GM21825 (cell line): ENCODE results near the gene FOXP4.

Experiments used
- ATAC-seq: cut with Tn5 transposase; IDR thresholded peaks from one replicate; pipeline ENCODE4 v1.9.1; 2021; ENCODE audit warnings: mild to moderate bottlenecking, moderate library complexity; ENCODE audit not compliant: unreplicated experiment

Gene FOXP4, protein sequence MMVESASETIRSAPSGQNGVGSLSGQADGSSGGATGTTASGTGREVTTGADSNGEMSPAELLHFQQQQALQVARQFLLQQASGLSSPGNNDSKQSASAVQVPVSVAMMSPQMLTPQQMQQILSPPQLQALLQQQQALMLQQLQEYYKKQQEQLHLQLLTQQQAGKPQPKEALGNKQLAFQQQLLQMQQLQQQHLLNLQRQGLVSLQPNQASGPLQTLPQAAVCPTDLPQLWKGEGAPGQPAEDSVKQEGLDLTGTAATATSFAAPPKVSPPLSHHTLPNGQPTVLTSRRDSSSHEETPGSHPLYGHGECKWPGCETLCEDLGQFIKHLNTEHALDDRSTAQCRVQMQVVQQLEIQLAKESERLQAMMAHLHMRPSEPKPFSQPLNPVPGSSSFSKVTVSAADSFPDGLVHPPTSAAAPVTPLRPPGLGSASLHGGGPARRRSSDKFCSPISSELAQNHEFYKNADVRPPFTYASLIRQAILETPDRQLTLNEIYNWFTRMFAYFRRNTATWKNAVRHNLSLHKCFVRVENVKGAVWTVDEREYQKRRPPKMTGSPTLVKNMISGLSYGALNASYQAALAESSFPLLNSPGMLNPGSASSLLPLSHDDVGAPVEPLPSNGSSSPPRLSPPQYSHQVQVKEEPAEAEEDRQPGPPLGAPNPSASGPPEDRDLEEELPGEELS

DNA sequence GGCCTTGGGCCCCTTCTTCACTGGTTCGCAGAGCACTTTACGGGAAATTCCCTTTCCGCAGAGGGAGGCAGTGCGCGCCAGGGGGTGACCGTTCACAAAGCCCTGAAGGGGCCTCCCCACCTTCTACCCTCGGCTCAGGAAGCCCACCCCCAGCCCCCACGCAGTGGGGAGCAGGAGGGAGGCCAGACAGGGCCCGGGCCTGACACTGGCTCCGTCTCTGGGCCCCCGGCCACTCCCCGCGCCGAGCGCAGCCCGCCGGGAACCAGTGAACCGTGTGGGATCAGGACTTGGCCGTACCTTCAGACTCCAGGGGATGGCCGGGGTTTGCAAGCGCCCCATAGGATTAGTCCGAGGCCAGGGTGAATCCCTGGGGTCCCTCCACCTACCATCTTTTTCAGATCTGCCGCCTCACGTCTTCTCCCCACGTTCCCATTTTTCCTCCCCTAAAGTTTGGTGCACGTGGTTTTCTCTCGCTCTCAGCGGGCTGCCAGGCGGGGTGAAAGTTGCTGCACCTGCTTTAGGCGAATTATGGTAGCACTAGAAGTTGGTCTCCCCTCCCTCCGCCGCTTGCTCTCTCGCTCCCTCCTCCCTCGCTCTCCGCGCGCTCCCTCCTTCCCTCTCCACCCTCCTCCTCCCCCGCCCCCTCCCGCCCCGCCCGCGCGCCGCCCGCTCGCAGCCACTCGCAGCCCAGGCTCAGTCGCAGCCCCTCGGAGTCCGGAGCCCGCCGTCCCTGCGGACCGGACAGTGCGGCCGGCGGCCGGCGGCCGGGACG lies at the start of gene FOXP4:
FOXP4 (plus strand) TSS at position 679 of the 772 bp plus-strand sequence. CDS start 19,380 bp downstream, outside the sequence.
- ATAC-seq = peak; percentile 66

DNA sequence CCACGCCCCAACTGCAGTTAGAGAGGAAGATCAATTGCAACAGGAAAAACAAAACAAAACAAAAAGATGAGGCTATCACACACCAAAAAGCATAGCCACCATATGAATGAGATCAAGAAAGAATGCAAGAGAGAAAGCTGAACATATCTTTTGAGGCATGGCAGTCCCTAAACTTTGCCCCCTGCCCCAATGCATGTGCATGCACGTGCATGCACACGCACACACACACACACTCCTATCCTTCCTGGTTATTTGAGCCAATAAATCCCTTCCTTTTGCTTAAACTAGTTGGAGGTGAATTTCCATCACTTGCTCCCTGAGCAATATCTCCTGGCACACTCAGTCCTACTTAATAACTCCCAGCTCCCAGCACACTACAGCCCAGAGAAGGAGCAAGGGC lies 48.6 kb upstream of the FOXP4 start:
- ATAC-seq = no peak

DNA sequence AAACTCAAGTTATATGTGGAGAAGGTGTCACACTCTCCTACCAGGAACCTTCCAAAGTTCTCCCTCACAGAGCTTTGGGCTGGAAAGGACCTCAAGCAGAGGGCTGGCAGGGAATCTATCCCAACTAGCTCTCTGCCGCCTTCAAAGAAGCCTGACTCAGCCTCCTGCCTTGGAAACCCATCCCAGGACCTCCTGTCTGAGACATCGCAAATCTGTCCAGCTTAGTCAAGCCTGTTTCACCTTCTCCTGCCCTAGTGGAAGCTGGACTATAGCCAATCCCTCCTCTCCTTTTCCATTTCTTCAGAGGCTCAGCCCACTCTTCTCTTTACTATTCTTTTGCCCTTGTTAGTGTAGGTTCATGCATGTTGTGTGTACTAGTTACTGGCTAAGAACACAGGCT lies 48.2 kb upstream of the FOXP4 start:
- ATAC-seq = no peak

DNA sequence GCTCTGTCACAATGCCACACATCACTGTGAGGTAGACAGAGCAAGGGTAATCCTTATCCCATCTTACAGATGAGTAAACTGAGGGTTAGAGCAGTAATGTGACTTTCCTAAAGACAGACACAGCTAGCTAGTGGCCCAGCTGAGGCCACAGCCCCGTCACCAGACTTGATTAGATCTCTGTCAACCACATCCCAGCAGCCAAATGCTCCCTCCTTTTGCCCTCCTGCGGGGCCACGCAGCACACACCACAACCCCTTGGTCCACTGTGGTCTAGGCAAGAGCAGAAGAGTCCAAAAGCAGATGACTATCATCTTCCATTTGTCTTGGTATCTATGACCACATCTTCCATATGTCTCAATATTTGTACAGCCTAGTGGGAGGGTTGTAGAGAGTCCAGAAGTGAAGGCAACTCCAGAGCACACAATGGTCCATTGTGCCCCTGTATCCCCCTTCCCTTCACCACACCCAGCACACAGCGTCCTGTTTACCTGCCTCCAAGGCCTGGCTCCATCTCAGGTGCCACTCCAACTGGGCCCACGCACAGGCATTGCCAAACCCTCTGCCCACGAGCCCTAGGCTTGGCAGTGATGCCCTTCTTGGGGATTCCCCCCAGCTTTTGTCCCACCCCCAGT lies 47.1 kb upstream of the FOXP4 start:
- no peak for ATAC-seq

DNA sequence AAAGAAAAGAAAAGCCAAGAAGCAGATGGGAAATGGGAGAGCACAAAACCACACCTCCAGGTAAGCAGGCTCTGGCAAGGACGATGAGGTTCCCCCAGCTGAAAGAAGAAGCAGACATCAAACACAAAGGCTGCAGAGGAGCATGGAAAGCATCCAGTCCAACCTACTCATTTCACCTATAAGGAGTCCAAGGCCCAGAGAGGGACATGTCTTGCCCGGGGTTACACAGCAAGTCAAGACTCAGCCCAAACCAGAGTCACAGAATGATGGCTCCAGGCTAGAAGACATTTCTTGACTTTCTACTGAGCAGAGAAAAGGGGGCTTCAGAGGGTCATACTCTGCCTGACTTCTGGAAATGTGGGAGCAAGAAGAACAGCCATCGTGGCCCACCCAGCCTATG lies 45.6 kb upstream of the FOXP4 start:
- no peak for ATAC-seq

DNA sequence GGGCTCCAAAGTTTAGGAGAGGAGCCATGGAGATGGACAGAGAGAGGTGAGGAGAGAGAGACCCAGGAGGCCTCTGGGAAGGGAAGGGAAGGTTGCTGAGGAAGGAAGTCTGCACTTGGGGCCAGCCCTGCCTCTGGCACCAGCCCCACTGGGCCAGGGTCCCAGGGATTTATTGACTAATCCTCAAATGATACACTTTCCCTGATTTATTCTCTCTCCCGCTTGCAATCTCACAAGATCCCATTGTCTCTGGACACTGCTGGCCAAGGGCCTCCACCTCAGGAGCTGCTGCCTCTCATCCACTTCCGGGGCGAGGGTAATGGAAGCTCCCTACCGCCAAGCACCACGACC lies 43.6 kb upstream of the FOXP4 start:
- no peak for ATAC-seq

DNA sequence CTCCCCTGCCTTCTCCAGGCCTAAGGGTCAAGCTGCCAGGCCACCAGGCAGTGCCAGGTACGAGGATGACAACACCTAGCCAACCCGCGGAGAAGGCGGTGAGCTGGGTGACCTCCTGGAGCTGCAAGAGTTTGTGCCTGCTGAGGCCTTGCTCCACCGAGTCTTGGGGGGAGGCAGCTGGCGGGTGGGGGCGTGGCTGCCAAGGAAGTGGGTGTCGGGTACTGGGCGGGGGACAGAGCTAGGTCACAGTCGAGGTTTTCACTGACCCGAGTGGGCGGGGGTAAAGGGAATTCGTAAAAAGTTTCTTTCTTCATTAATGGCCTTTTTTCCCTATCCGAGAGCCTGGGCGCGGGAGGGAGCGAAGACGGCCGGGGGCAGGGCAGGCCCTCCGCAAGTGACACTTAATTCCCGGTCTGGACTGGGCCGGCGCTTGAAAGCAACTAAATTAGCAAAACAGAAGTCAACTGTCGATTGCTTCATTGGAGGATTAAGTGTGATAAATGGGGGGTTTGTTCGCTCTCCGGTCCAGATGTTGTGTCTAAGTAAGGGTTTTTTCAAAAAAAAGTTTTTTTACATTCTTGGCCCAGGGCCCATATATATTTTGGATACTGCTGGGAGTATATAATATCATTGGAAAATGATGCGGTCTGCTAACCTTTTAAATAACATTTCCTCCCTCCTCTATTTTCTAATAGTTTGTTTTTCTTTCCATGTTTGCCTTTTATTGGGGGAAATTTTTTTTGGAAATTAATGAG lies 43.1 kb upstream of the FOXP4 start:
- ATAC-seq = no peak

DNA sequence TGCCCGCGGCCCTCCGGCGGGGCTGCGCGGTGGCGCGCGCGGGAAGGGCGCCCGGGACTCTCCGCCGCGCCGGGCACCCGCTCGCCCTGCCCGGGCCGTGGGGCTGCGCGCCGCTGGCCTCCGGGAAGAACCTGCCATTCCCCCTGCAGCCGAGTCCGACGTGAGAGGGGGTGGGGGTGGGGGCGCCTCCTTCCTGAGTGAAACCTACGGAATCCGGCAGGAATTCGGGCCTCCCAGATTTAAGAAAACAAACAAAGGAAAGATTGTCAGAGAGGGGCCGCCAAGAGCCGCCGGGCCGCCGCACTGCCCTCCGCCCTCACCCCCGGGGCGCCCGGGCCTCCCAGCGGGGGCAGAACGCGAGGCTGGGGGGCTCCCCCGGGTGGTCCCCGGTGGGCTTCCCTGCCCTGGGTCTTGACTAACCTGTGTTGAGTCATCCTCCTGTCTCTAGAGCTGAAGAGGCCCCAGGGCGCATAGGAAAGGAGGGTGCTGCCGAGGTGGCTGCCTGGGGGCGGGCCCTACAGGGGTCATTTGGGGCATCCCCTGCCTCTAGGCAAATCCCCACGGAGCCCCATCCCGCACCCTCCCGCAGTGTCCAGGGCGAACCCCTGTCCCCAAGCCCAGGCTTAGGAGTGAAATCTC lies 42.2 kb upstream of the FOXP4 start:
- peak; percentile 47 for ATAC-seq

DNA sequence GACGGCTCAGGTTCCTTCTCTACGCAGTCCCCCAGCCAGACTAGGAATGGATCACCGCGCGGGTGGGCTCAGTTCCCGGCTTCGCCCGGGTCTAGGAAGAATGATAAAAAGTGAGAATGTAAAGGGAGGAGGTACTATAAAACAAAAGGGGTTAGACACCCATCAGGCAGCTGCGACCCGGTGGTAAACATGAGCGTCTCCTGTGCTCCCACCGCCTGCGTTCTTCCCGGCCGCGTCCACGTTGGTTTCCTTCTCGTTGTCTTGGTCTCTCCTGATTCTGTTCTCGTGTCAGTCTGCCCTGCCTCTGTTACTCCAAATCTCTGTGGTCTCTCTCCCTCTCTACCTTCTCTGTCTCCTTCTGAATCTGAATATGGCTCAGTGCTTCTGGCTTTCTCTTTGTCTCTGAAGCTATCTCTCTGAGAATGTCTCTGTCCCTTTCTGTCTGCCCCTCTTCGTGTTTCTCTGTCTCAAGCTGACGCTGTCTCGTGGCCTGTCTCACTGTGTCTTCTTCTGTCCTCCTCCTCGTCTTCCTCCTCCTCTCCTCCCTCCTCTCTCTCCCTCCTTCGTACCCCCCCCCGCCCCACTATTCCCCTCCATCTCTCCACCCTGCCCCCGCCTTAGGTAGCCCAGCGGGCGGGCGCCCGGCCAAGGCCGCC lies 41.6 kb upstream of the FOXP4 start:
- ATAC-seq = no peak

DNA sequence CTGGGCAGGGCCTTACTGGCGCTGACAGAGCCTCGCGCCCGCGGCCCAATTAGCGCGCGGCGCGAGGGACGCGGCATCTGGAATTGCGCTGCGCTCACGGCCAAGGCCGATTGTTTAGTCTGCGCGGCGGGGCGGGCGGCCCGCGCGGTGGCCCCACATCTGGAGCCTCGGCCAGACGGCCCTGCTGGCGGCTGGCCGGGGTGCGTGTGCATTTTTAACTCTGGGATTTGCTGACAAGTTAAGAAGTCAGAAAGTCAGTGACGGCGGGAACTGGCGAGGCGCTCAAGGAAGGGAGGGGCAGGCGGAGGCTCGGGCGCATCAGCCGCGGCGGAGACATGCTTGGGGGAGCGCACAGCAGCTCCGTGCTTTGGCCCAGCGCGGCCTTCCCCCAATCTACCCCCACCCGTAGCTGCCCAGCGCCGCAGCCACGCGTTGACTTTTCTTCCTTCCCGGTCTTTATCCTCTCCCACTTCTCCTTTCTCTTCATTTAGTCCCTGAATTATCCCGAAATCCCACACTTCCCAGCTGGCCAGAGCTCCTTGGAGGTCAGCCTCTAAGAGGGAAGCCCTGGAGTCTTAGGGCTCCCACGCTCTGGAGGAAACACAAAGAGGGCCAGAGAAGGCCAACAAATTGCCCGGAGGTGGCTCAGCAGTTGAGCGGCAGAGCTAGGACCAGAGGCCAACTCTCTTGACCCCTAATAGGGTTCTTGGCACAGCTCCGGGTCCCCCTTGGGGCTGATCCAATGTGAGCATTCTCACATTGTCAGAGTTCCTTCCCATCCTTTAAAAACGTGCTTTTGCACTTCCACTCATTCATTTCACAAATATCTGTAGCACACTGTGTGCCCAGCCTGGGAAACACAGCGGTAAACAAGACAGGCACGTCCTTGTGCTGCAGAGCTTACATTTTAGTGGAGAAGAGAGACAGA lies 40.8 kb upstream of the FOXP4 start:
- ATAC-seq = peak; percentile 63

DNA sequence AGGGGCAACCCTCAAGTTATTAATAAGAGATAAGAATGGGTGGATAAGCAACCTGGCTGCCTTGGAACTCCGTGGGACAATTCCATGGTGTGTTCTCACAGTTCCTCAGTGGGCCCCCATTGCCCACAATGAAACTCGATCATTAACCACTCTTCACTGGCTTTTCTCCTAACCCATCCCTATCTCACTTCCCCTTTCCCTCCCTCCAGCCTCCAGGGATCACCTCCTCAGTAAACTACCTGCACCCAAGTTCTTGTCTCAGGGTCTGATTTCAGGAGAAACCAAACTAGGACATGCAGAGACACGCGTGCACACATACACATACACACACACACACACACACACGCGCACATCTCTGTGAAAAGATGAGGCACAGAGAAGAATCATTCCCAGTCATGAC lies 37.7 kb upstream of the FOXP4 start:
- ATAC-seq = no peak

DNA sequence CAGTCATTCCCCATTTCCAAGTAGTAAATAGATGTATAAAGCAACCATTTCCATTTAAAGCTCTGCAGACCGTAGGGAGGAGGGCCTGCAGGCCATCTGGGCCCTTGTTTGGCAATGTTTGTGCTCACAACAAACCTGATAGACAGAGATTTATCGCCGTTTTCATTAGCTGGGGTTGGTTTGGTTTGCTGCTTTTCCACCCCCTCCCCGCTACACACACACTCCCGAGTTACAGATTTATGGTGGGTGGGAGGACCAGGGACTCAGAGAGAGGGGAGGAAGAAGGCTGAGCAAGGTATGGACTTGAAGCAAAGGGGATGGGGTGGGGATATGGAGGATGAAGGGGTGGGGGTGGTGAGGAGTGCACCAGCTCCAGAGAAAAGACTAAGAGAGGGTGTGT lies 36.6 kb upstream of the FOXP4 start:
- no peak for ATAC-seq

DNA sequence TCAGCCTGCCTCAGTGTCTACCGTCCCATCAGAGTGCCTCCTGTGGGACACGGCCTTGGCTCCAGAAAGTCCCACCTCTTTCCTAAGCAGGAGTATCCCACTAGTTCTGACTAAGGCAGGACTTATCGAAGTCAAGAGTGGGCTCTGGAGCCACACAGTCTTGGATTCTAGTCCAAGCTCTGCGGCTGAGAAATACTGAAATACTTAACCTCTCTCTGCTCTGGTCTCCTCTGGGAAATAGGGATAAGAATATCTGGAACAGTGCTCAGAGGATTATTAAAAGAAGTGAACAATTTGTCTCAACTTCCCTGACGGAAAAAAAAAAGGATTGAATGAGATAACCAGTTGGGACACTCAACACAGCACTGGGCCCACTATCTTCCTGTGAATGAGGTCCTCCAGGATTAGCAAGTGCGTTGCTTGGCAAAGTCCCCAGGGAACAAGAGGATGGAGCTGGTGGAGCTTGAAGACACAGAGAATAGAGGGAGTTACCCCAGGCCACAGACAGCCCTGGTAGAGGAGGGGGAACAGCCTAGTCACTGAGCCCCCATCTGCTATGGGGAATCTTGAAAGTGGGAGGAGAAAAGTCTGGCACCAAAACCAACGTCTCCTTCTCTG lies 34.6 kb upstream of the FOXP4 start:
- ATAC-seq = no peak

DNA sequence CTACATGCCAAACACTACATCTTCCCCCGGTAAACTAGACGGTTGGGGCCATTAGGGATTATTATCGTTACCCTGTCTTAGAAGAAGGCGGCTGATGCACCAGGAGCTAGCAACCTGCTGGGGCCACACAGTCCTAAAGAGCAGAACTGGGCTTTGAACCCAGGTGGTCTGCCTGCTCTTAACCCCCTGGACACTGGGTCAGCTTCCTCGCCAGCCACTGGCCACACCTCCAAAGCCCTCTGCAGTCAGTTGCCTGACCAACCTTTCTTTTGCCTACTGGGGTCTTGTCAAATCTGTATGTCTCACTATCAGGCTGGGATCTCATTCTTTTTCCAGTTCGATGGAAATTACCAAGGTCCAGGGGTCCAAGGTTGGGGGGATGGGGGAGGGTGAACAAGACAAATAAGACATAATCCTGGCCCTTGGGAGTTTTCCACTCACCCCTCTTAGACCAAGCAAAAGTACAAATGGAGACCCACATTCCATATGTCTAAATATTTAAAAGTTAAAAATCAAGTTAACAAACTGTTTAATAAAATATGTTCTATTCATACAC lies 34.0 kb upstream of the FOXP4 start:
- no peak for ATAC-seq

DNA sequence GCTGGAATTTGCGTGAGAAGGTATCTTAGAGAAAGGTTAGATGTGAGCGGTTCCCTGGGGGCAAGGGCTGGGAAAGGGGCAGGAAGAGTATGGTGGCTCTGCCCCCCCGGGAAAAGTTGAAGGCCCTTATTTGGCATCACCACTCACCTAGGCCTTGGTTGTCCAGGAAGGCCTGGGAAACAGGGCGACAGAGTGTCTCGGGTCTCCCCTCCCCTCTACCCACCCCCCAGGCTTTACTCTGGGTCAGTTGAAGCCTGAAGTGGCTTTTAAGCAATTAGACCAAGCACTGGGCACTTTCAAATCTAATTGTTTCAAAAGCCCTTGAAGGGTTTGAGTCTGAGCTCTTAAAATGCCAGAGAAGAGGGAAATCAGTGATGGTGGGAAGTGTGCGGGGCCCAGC lies 30.2 kb upstream of the FOXP4 start:
- ATAC-seq = no peak

DNA sequence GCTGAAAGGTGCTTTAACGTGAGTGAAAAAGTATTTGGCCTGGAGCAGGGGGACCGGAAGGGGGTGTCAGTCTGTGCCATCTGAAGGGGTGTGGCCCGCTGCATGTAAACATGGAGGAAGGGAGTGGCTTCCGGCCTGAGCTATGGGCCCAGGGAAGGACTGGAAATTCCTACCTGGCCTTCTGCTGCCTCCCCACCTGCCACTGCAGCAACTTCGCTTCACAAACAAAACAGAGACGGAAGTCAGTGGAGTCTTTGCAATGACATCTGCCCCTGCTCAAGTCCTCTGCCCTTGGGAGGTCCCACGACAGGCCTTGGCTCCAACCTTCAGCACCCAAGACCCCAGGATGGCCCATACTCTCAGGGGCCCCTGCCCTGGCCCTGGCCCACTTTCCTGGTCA lies 28.1 kb upstream of the FOXP4 start:
- no peak for ATAC-seq

DNA sequence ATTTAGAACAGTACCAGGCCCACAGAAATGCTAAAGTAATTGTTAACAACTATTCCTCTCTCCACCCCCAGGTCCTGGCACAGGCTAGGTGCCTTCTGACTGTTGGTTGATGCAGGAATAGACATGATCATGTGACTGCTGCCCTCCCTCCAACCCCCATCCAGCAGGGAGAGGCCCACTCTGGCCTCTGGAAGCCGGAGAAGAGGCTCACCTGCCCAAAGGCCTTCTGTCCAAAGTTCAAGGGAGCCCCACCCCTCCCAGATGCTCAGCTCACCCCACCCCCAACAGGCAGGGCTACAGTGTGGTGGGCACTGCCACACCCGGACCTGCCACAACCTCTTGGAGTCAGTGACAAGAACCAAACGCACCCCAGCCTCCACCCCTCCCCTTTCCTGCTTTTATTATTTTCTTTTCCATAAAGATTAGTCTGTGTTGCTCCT lies 26.9 kb upstream of the FOXP4 start:
- ATAC-seq = no peak
